Rectal smooth muscle tissue (tissue), 1 donor: ENCODE results near the gene ALDOC.

Experiments used
- H3K27ac ChIP-seq: one replicate; pipeline ENCODE4 v1.7.0; 2013; ENCODE audit warnings: low read depth, low read length, inconsistent platforms
- H3K27me3 ChIP-seq: one replicate; pipeline ENCODE4 v1.7.0; 2013; ENCODE audit warnings: low read length; ENCODE audit not compliant: control insufficient read depth, insufficient read depth
- H3K36me3 ChIP-seq: one replicate; pipeline ENCODE4 v1.7.0; 2013; ENCODE audit warnings: low read length; ENCODE audit not compliant: control insufficient read depth, insufficient read depth
- H3K4me1 ChIP-seq: one replicate; pipeline ENCODE4 v1.7.0; 2013; ENCODE audit warnings: low read length; ENCODE audit not compliant: control insufficient read depth, insufficient read depth
- H3K4me3 ChIP-seq: one replicate; pipeline ENCODE4 v1.7.0; 2013; ENCODE audit warnings: low read length
- H3K9ac ChIP-seq: one replicate; pipeline ENCODE4 v1.7.0; 2013; ENCODE audit warnings: low read length

ALDOC gene

GRCh38 chr17:28545787-28546415, 30.8 kb downstream of the ALDOC start:
- no peaks in the 10 kb centered on the region for H3K36me3 ChIP-seq
- H3K27me3 ChIP-seq, result no peaks in the 10 kb centered on the region
- no peak overlapping the region for H3K4me3 ChIP-seq
- no peak overlapping the region for H3K27ac ChIP-seq
- no peak overlapping the region for H3K9ac ChIP-seq
- H3K4me1 ChIP-seq, result no peaks in the 10 kb centered on the region

DNA sequence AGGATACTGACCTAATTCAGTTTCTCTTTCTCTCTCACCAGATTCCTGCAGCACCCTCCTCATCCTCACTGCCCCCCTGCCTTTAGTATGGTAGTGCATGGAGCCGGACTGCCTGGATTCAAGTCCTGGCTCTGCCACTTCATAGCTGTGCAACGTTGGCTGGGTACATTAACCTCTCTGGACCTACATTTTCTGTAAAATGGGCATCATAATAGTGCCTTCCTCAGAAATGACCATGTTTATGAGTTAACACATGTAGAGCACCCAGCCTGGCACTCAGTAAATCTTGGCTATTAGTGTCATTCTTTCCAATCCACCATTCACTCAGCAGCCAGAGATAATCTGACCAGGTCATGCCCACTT, 31.6 kb downstream of the ALDOC start:
- Histone ChIP-seq H3K27ac (no peak overlapping the region), H3K36me3 (no peaks in the 10 kb centered on the region), H3K27me3 (no peaks in the 10 kb centered on the region), H3K4me3 (no peak overlapping the region), H3K4me1 (no peaks in the 10 kb centered on the region), H3K9ac (no peak overlapping the region)

GRCh38 chr17:28544402-28545140, 32.1 kb downstream of the ALDOC start:
- no peaks in the 10 kb centered on the region for H3K4me1 ChIP-seq
- no peak overlapping the region for H3K4me3 ChIP-seq
- no peak overlapping the region for H3K27ac ChIP-seq
- no peak overlapping the region for H3K9ac ChIP-seq
- H3K27me3 ChIP-seq, result no peaks in the 10 kb centered on the region
- no peaks in the 10 kb centered on the region for H3K36me3 ChIP-seq

GRCh38 chr17:28541439-28541838, 35.3 kb downstream of the ALDOC start:
- Histone ChIP-seq H3K4me1 (no peaks in the 10 kb centered on the region), H3K27ac (no peak overlapping the region), H3K27me3 (no peaks in the 10 kb centered on the region), H3K4me3 (no peak overlapping the region), H3K36me3 (no peaks in the 10 kb centered on the region), H3K9ac (no peak overlapping the region)

- Histone ChIP-seq H3K27ac (no peak overlapping the region), H3K36me3 (no peaks in the 10 kb centered on the region), H3K4me1 (no peaks in the 10 kb centered on the region), H3K9ac (no peak overlapping the region), H3K4me3 (no peak overlapping the region), H3K27me3 (no peaks in the 10 kb centered on the region)
These were observed 36.5 kb downstream of the ALDOC start for GRCh38 chr17:28540231-28540630.

DNA sequence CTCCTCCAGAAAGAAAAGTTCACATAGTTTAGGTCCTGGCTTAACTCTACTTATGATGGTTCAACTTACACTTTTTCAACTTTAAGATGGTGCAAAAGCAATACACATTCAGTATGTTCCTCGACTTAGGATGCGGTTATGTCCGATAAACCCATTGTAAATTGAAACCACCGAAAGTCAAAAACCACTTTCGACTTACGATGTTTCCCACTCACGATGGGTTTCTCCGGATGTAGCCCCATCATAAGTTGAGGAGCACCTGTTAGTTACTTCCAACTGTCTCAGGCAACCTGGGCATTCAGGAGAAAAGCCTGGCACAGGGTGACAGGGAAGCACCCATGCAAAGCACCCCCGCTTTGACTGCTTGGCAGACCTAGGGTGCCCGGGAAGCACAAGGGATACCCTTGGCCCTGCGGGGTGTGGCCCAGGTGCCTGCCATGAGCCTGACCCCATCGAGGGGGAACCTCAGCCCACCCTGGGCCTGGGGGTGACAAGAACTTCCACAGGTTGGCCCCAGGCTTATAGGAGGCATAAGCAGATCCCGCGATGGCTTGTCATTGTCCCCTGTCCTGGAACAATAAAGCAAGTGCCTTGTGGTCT, 38.3 kb downstream of the ALDOC start:
- H3K4me1 ChIP-seq, result no peaks in the 10 kb centered on the region
- no peaks in the 10 kb centered on the region for H3K27me3 ChIP-seq
- no peak overlapping the region for H3K27ac ChIP-seq
- no peak overlapping the region for H3K4me3 ChIP-seq
- H3K9ac ChIP-seq, result no peak overlapping the region
- H3K36me3 ChIP-seq, result no peaks in the 10 kb centered on the region

- Histone ChIP-seq H3K27ac (no peak overlapping the region), H3K36me3 (no peaks in the 10 kb centered on the region), H3K4me1 (no peaks in the 10 kb centered on the region), H3K4me3 (no peak overlapping the region), H3K9ac (no peak overlapping the region), H3K27me3 (no peaks in the 10 kb centered on the region)
These were observed 39.5 kb downstream of the ALDOC start for GRCh38 chr17:28537219-28537610.

DNA sequence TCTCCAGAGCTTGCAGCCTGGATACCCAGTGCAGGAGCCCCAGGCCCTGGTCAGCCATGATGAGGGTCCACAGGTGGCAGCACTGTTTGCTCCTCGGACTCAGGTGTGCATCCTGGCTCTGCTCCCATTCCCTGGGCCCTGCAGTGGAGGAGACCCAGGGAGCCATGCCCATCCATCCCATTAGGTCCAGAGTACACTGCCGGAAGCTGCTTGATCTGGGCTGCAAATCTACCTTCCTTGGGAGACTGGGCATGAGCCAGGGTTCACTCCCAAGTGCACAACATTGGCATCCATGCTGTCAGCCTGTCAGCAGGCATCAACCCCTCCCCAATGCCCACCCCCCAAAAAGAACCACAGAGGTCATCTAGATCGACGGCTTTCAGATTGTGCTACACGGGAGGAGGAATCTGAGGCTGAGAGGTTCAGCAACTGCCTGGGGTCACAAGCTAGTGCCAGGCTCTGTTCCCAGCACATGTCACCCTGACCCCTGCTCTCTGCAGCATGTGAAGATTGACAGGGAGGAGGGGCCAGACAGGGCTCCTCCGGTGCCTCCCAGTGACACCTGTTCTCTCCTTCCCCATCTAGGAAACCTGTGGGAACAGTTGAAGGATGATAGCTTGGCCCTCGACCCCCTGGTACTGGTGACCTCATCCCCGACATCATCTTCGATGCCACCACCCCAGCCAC, 40.0 kb downstream of the ALDOC start:
- Histone ChIP-seq H3K27ac (no peak overlapping the region), H3K27me3 (no peaks in the 10 kb centered on the region), H3K4me1 (no peaks in the 10 kb centered on the region), H3K4me3 (no peak overlapping the region), H3K36me3 (no peaks in the 10 kb centered on the region), H3K9ac (no peak overlapping the region)

DNA sequence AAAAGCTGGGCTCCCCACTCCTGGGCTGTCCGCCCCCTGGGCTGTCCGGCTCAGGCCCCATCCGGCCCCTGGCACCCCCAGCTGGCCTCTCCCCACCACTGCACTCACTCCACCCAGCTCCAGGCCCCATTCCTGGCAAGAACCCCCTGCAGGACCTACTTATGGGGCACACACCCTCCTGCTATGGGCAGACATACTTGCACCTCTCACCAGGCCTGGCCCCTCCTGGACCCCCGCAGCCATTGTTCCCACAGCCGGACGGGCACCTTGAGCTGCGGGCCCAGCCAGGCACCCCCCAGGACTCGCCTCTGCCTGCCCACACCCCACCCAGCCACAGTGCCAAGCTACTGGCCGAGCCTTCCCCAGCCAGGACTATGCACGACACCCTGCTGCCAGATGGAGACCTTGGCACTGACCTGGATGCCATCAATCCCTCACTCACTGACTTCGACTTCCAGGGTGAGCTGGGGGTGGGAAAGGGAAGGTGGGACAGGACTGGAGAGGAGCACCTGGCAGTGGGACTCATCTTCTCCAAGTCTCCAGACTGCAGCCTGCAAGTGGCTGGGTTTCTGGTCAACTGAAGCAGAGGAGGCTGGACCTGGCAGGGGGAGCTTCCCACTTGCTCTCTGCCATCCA, 41.8 kb downstream of the ALDOC start:
- Histone ChIP-seq H3K36me3 (no peaks in the 10 kb centered on the region), H3K27me3 (no peaks in the 10 kb centered on the region), H3K9ac (no peak overlapping the region), H3K4me3 (no peak overlapping the region), H3K4me1 (no peaks in the 10 kb centered on the region), H3K27ac (no peak overlapping the region)

DNA sequence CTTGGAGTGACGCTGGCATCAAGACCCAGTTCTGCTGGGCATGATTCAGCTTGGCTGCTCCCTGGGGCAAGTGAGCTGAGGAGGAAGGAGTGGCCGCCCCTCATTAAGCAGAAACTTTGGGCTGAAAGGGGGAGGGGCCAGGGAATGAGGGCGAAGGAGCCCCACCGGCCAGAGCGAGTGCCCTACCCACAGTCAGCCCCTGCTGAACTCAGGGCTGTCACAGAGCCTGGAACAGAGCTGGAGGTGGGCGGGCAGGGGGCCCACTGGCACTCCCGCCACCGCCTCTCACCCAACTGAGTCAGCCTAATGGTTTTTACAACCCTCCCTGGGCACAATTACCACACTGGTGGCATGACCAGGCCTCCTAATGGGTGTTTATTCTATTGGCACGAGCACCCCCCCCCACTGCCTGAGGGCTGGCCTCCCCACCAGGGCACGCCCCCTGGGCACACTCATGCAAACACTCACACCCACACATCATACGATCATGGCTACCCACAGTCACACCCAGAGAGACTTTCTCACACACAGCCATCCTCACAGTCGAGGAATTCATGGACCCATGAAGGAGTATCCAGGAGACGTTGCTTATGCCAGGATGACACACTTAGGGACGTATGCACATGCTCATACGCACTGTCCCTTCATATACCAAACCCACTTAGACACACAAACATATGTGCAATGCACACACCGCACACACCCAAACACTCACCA, 43.4 kb downstream of the ALDOC start:
- H3K9ac ChIP-seq, result no peak overlapping the region
- H3K27ac ChIP-seq, result no peak overlapping the region
- no peaks in the 10 kb centered on the region for H3K27me3 ChIP-seq
- no peak overlapping the region for H3K4me3 ChIP-seq
- no peaks in the 10 kb centered on the region for H3K36me3 ChIP-seq
- no peaks in the 10 kb centered on the region for H3K4me1 ChIP-seq

- Histone ChIP-seq H3K4me1 (no peaks in the 10 kb centered on the region), H3K9ac (no peak overlapping the region), H3K36me3 (no peaks in the 10 kb centered on the region), H3K4me3 (no peak overlapping the region), H3K27ac (no peak overlapping the region), H3K27me3 (no peaks in the 10 kb centered on the region)
These were observed 44.4 kb downstream of the ALDOC start for GRCh38 chr17:28532050-28532960.
